Smooth muscle cell (in vitro differentiated cells): ENCODE data around the gene RBFA. TPM values are rescaled to one million over a fixed set of nuclear protein-coding genes. Genes with fewer than 3 reads are reported as not detected.

Source experiments
- DNase-seq: peaks from one replicate; lab custom pipeline; 2025; ENCODE audit not compliant: unreplicated experiment; lab: John Stamatoyannopoulos, UW
- H2AFZ ChIP-seq: fragments of 200-600 bp; sonication (generic); 2 replicates; pipeline ENCODE4 v1.6.0; 2016; ENCODE audit warnings: antibody characterized with exemption, low read depth, mild to moderate bottlenecking
- H3F3A ChIP-seq: fragments of 200-600 bp; sonication (generic); 2 replicates; pipeline ENCODE4 v1.6.0; 2017; ENCODE audit warnings: antibody characterized with exemption, low read depth
- H3K27ac ChIP-seq: fragments of 200-600 bp; sonication (generic); 2 replicates; pipeline ENCODE4 v1.5.1; 2016; ENCODE audit warnings: low read depth, mild to moderate bottlenecking
- H3K27me3 ChIP-seq: fragments of 200-600 bp; sonication (generic); 2 replicates; pipeline ENCODE4 v1.6.1; 2016; ENCODE audit warnings: low read depth, mild to moderate bottlenecking
- H3K36me3 ChIP-seq: fragments of 200-600 bp; sonication (generic); 2 replicates; pipeline ENCODE4 v1.5.1; 2016; ENCODE audit warnings: low read depth
- H3K4me1 ChIP-seq: fragments of 200-600 bp; sonication (generic); 2 replicates; pipeline ENCODE4 v1.5.1; 2016; ENCODE audit warnings: low read depth
- H3K4me2 ChIP-seq: fragments of 200-600 bp; sonication (generic); 2 replicates; pipeline ENCODE4 v1.6.0; 2016; ENCODE audit warnings: mild to moderate bottlenecking
- H3K4me3 ChIP-seq: fragments of 200-600 bp; sonication (generic); 2 replicates; pipeline ENCODE4 v1.5.1; 2016; ENCODE audit warnings: mild to moderate bottlenecking
- H3K79me2 ChIP-seq: fragments of 200-600 bp; sonication (generic); 2 replicates; pipeline ENCODE4 v1.6.0; 2016; ENCODE audit warnings: low read depth, mild to moderate bottlenecking
- H3K9ac ChIP-seq: fragments of 200-600 bp; sonication (generic); 2 replicates; pipeline ENCODE4 v1.6.0; 2016; ENCODE audit warnings: low read depth
- H3K9me3 ChIP-seq: fragments of 200-600 bp; sonication (generic); replicated peaks from 2 replicates; pipeline ENCODE4 v1.5.1; 2016; ENCODE audit warnings: low read depth
- H4K20me1 ChIP-seq: fragments of 200-600 bp; sonication (generic); 2 replicates; pipeline ENCODE4 v1.6.0; 2016; ENCODE audit warnings: low read depth
- CTCF ChIP-seq: fragments of 200-600 bp; sonication (generic); IDR thresholded peaks from 2 replicates; pipeline ENCODE4 v1.5.1; 2017; ENCODE audit warnings: borderline replicate concordance, mild to moderate bottlenecking, antibody characterized with exemption; ENCODE audit not compliant: insufficient read depth, poor library complexity, severe bottlenecking
- WGBS: methylation state at CpG from one replicate; pipeline ENCODE4 v1.1.7; 2016; ENCODE audit warnings: low lambda C conversion rate; 5-methylcytosine and 5-hydroxymethylcytosine counted together
- polyA plus RNA-seq: library from polyadenylated mRNA; unstranded; fragments of >200 nt; fragmentation: Nextera tagmentation; extraction: Ambion mirVana; gene quantifications from 2 replicates; pipeline ENCODE4 v1.2.1, GENCODE V29; 2016
- total RNA-seq: library from RNA; depleted of rRNA; stranded (reverse); fragments of >200 nt; gene quantifications from 2 replicates; pipeline ENCODE4 v1.2.3, GENCODE V29; 2014

Gene RBFA
- total and polyA plus RNA-seq, 2 experiments from 2014 or later, result 15.7 to 16.3 TPM

- H3K36me3 ChIP-seq, result no peaks in the 10 kb centered on the region
- no peaks in the 10 kb centered on the region for H3F3A ChIP-seq
- 7% methylated on average over 45 of the region's 90 CpGs for WGBS
- no peaks in the 10 kb centered on the region for H3K9me3 ChIP-seq
- H4K20me1 ChIP-seq, result no peaks in the 10 kb centered on the region
- TF ChIP-seq CTCF, result no peak
- DNase-seq, result no peak
- H3K27me3 ChIP-seq, result no peaks in the 10 kb centered on the region
- peak overlapping the region; percentile 89 for H3K4me3 ChIP-seq
- H3K4me1 ChIP-seq, result peaks cover 14% of the 10 kb centered on the region
- peak overlapping the region; percentile 73 for H3K27ac ChIP-seq
- H3K79me2 ChIP-seq, result peaks cover 25% of the 10 kb centered on the region
- H3K4me2 ChIP-seq, result peak overlapping the region; percentile 86
- H3K9ac ChIP-seq, result peak overlapping the region; percentile 74
- peak overlapping the region; percentile 73 for H2AFZ ChIP-seq
These were observed 810 bp upstream of the RBFA start for GRCh38 chr18:80033181-80034067.

GRCh38 chr18:80034852-80035406 lies 695 bp downstream of the RBFA start:
- H2AFZ ChIP-seq, result peak overlapping the region; percentile 97
- peak overlapping the region; percentile 89 for H3K4me3 ChIP-seq
- no peaks in the 10 kb centered on the region for H4K20me1 ChIP-seq
- 17% methylated on average over 8 of the region's 8 CpGs for WGBS
- H3K36me3 ChIP-seq, result no peaks in the 10 kb centered on the region
- H3K9me3 ChIP-seq, result no peaks in the 10 kb centered on the region
- peak overlapping the region; percentile 73 for H3K27ac ChIP-seq
- TF ChIP-seq CTCF, result no peak
- DNase-seq, result no peak
- H3K79me2 ChIP-seq, result peaks cover 25% of the 10 kb centered on the region
- H3K27me3 ChIP-seq, result no peaks in the 10 kb centered on the region
- peaks cover 14% of the 10 kb centered on the region for H3K4me1 ChIP-seq
- peak overlapping the region; percentile 98 for H3K4me2 ChIP-seq
- no peaks in the 10 kb centered on the region for H3F3A ChIP-seq
- peak overlapping the region; percentile 72 for H3K9ac ChIP-seq

GRCh38 chr18:80035997-80036396 lies 1.8 kb downstream of the RBFA start:
- H3K4me1 ChIP-seq, result peaks cover 14% of the 10 kb centered on the region
- no peak overlapping the region for H3K27ac ChIP-seq
- H3K9me3 ChIP-seq, result no peaks in the 10 kb centered on the region
- H3K4me2 ChIP-seq, result peak overlapping the region; percentile 98
- no peak for DNase-seq
- no peaks in the 10 kb centered on the region for H3K27me3 ChIP-seq
- H4K20me1 ChIP-seq, result no peaks in the 10 kb centered on the region
- no peaks in the 10 kb centered on the region for H3K36me3 ChIP-seq
- H3F3A ChIP-seq, result no peaks in the 10 kb centered on the region
- H2AFZ ChIP-seq, result no peak overlapping the region
- WGBS, result 74% methylated on average over 7 of the region's 7 CpGs
- TF ChIP-seq CTCF, result no peak
- H3K79me2 ChIP-seq, result peaks cover 32% of the 10 kb centered on the region
- H3K9ac ChIP-seq, result no peak overlapping the region
- H3K4me3 ChIP-seq, result peak overlapping the region; percentile 89
